A549 treated with CpdA at 1 μM for 4 hours (cell line): ENCODE measurements around the gene PTPRU. TPM values are rescaled to one million over a fixed set of nuclear protein-coding genes. Genes with fewer than 3 reads are reported as not detected.

ENCODE experiments used
- total RNA-seq: library from RNA; stranded (reverse); fragments of 200-300 nt; extraction: Qiagen RNA extraction; gene quantifications from 5 replicates; pipeline ENCODE4 v1.2.3, GENCODE V29; 2022; ENCODE audit warnings: low read depth

The PTPRU gene
- 6.4 to 8.3 TPM (median 7.0 TPM) in 5 replicates for total RNA-seq

DNA sequence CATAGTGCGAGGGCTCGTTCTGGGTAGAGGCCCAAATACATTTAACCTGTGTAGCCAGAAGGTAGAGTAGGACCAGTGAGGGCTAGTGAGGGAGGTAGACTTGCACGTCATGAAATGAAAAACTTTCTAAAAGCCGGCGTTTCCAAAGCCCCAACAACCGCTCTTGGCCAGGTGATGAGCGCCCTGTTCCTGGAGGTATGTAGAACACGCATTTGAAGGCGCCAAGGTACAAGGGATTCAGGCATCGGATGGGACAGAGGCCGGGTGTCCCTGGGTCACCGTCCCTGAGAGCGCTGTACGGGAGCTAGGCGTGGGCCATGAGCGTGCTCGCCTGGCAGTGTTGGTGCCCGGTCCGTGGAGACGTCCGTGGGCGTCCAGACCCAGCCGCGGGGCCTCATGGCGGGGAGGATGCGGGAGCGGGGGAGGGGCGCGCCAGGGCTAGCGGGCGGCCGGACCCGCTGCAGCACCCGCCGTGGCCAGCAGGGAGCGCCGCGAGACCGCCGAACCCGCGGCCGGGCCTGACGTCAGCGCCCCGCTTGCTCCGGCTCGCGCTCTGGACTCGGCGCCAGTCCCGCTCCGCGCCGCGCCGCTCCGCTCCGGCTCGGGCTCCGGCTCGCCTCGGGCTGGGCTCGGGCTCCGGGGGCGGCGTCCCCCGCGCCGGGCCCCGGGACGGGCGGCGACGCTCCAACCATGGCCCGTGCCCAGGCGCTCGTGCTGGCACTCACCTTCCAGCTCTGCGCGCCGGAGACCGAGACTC, at the start of gene PTPRU:
Gene PTPRU (plus strand): TSS at position 568 of the 757 bp plus-strand sequence. CDS start 123 bp downstream, at position 691.

DNA sequence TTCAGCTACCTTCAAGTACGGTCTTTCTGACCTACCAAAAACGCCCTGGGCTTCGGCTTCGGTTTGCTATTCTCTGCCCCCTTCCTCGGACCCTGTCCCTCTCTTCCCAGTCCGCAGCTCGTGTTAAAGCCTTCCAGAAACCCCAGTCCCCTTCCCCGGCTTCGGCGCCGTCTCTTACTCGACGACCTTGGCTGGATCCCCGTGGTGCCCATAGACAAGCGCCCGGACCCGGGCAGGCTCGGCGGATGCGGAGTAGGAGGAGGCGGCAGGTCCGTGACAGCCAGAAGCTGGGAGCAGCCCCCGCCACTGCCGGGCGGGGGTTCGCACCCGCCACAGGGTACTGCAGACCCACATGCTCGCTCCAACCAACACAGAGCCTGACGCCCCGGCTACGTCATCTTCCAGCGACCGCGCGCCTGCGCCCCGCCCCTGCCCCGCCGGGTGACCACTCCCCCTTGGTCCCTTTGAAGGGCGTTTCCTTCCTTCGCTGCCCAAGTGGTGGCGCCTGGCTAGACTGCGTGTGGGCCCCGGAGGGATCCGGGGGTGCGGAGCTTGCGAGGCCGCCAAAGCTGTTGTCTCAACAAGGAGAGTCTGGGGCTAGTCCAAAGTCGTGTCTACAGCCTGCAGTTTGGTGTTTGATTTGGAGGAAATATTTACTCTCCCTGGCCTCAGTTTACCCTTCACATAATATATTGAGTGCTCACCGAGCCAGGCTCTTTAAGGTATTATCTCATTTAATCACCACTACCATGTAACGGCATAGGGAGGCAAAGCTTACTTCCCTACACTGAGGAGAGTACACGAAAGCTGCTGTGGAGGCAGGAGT, 5.6 kb upstream of the PTPRU start, which contains the start of gene MECR:
Gene MECR (minus strand): TSS at position 382 of the 826 bp plus-strand sequence. CDS start 28 bp downstream, at position 354.

Other genes starting within 250 kb of the PTPRU start
- 0.07 to 0.21 TPM (median 0.13 TPM) in 5 replicates for gene TMEM200B, start 112.6 kb upstream of the PTPRU start, total RNA-seq
- 44.9 to 51.5 TPM (median 49.3 TPM) in 5 replicates for gene SRSF4, start 54.6 kb upstream of the PTPRU start, total RNA-seq
- 16.6 to 22.4 TPM (median 21.0 TPM) in 5 replicates for gene MECR, start 5.6 kb upstream of the PTPRU start, total RNA-seq